NB4 (cell line): Measurements from ENCODE around the gene DZIP1.

Experiments
- DNase-seq: peaks from one replicate; pipeline ENCODE4 v3.0.0; 2010; ENCODE audit warnings: low read depth
- H3K4me3 ChIP-seq: one replicate; pipeline ENCODE4 v1.5.1; 2011; ENCODE audit warnings: mild to moderate bottlenecking, low read depth, low read length, moderate library complexity
- CTCF ChIP-seq: IDR thresholded peaks from one replicate; pipeline ENCODE4 v1.5.1; 2012; ENCODE audit warnings: low read depth, low read length
- MYC ChIP-seq: IDR thresholded peaks from 2 replicates; pipeline ENCODE4 v1.6.1; 2011; ENCODE audit warnings: low read depth, low read length
- POLR2A ChIP-seq: IDR thresholded peaks from 2 replicates; pipeline ENCODE4 v1.6.1; 2011; ENCODE audit warnings: mild to moderate bottlenecking; ENCODE audit not compliant: insufficient read length; ENCODE audit errors: extremely low read depth
- TF ChIP-seq, protein P1 (sequence below): IDR thresholded peaks from 2 replicates; pipeline ENCODE4 v1.6.1; 2011; ENCODE audit warnings: low read depth, low read length

Gene DZIP1

DNA sequence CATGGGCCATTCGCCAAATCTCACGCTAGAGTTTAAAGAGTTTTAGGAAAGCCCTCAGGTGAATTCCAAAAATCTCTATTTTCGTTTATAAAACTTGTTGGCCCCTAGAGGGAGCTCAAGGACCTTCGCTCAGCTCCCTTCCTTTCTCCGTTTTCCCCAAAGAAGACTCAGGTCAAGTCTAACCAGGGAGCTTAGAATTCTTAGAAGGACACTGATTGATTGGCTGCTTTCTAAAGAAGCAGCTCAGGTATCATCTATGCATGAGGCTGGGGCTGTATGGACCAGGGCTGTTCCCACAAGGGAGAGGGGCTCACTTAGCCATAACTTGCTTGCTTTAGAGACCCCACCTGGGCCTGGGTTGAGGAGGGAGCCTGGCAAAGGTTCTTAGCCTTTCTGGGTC, 20.5 kb downstream of the DZIP1 start:
- TF ChIP-seq, protein P1, sequence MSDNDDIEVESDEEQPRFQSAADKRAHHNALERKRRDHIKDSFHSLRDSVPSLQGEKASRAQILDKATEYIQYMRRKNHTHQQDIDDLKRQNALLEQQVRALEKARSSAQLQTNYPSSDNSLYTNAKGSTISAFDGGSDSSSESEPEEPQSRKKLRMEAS, result no peak
- TF ChIP-seq POLR2A (no peak), CTCF (peak; percentile 58), MYC (no peak)
- peak; percentile 69 for DNase-seq

DNA sequence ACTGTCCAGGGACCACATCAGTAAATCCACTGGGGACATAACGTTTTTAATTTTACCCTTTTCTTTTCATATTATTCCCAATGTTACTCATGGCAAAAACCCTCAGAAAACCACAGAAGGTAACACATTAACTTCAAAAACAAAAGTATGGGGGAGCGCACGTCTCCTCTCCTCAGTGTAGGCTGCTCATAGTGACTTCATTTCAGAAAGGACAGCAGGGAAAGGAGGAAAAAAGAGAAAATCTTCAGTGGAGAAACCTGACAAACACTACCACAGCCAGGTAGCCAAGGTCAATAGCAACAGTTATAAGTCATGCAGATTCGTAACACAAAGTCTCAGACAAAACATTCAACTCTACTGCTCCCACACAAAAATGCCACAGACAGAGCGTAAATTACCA, 21.4 kb downstream of the DZIP1 start:
- TF ChIP-seq POLR2A (no peak), CTCF (no peak), MYC (no peak)
- TF ChIP-seq, protein P1, result no peak
- DNase-seq, result no peak
- no peak overlapping the region for H3K4me3 ChIP-seq

More for the DNA sequence above, 20.5 kb downstream of the DZIP1 start:
- H3K4me3 ChIP-seq, result no peak overlapping the region

DNA sequence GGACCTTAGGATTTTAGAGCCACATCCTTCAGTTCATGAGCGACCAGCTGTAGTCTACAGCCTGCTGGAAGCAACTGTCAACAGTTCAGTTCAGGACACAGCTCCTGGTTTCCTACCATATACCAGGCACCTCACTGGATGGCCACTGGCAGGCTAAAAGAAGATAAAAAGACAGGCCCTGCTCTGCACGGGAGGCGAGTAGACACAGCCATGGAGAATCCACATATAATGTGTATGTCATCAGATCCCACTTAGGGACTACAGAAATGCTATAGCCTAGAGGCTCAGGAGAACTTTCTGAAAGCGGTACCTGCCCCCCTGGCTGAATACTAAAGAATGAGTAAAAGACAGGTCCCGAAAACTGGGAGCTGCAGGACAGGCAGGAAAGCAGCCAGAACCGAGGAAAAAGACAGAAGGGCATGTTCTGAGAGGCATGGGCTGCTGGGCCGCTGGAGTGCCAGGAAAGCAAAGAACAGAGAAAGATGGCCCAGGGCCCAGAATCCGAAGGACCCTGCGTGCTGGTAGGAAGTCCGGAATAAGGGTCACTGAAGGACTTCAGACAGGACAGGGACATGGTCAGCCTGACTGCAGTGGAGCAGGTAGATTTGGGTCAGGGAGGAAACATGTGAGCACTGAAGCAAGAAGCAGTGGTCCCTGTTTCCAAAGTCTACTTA, 23.5 kb downstream of the DZIP1 start:
- TF ChIP-seq POLR2A (no peak), CTCF (no peak), MYC (no peak)
- TF ChIP-seq, protein P1, result no peak
- no peak for DNase-seq

DNA sequence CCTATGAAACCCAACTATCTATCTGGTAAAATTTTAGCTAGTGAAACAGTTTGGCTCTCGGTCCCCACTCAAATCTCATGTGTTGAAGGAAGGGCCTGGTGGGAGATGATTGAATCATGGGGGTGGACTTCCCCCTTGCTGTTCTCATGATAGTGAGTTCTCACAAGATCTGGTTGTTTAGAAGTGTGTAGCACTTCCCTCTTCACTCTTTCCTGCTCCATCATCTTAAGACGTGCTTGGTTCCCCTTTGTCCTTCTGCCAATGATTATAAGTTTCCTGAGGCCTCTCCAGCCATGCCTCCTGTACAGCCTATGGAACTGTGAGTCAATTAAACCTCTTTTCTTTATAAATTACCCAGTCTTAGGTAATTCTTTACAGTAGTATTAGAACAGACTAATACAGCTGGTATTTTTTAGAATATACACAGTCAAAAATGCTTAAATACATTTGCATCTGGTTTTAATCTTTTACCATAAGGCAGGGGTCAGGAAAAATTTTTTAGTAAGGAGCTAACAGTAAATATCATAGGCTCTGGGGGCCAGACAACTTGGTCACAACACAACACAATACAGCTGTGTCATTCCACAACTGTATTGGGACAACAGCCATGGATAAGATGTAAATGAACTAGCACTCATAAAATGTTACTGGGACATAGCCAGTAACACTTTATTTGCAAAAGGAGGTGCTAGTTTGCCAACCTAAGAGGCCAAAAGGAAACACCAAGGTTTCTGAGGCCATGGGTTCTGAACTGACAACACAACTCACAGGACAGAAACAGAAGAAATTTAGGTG, 24.3 kb downstream of the DZIP1 start:
- peak; percentile 17 for DNase-seq
- no peak for TF ChIP-seq POLR2A
- TF ChIP-seq, protein P1, result no peak
- H3K4me3 ChIP-seq, result no peak overlapping the region

More for the DNA sequence above, 23.5 kb downstream of the DZIP1 start:
- no peak overlapping the region for H3K4me3 ChIP-seq

DNA sequence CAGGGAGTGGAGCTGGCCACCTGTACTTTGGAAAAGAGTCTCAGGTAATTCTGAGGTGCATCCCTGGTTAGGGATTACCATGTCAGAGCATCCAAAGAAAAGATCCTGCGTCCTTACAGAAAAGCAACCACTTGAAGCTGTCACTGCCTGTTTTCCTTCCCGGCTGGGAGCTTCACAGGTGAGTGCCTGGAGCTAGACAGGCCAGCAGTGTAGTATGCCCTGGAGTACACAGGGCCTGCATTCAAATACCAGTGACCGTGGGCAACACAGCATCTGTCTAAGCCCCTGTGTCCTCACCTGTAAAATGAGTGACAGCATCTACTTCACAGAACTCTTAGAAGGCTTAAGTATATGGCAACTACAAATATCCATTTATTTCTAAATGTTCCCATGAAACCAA, 29.0 kb downstream of the DZIP1 start:
- TF ChIP-seq MYC, result no peak
- H3K4me3 ChIP-seq, result no peak overlapping the region
- no peak for DNase-seq

GRCh38 chr13:95614641-95615245, 29.8 kb downstream of the DZIP1 start:
- TF ChIP-seq CTCF, result no peak
- no peak for TF ChIP-seq POLR2A
- TF ChIP-seq MYC, result no peak
- TF ChIP-seq, protein P1, result no peak
- no peak overlapping the region for H3K4me3 ChIP-seq
- no peak for DNase-seq
